CD14-positive monocyte (primary cell): ENCODE data around the gene CEP131. TPM values are rescaled to one million over a fixed set of nuclear protein-coding genes. Genes with fewer than 3 reads are reported as not detected.

Experiments
- DNase-seq, 3 donors: peaks; one replicate each; pipeline ENCODE4 v3.0.0-alpha.2; 2011 to 2022
- H2AFZ ChIP-seq: 2 replicates; pipeline ENCODE4 v1.6.0; 2012; ENCODE audit warnings: mild to moderate bottlenecking, low read depth, low read length, inconsistent platforms; ENCODE audit not compliant: insufficient read depth, poor library complexity, severe bottlenecking
- H3K27ac ChIP-seq, 2 donors: 1 replicate in 1 of 2; 2 replicates in 1 of 2; pipeline ENCODE4 v1.5.1; 2012 to 2013; ENCODE audit warnings: low read length in 2 of 2, control low read depth in 1 of 2, inconsistent platforms in 1 of 2, low read depth in 1 of 2, mild to moderate bottlenecking in 1 of 2
- H3K27me3 ChIP-seq, 2 donors: one replicate each; pipeline versions ENCODE4 v1.6.0 to v1.6.1; 2011 to 2013; ENCODE audit warnings: low read length in 2 of 2; ENCODE audit not compliant: control insufficient read depth in 2 of 2, insufficient read depth in 2 of 2
- H3K36me3 ChIP-seq, 2 donors: replicated peaks in 1 of 2; 1 replicate in 1 of 2; 2 replicates in 1 of 2; pipeline versions ENCODE4 v1.5.1 to v1.6.1; 2012 to 2013; ENCODE audit warnings: low read length in 2 of 2, control low read depth in 1 of 2, inconsistent platforms in 1 of 2, mild to moderate bottlenecking in 1 of 2; ENCODE audit not compliant: insufficient read depth in 2 of 2, control insufficient read depth in 1 of 2
- H3K4me1 ChIP-seq, 2 donors: 1 replicate in 1 of 2; 2 replicates in 1 of 2; pipeline versions ENCODE4 v1.5.1 to v1.6.1; 2012 to 2013; ENCODE audit warnings: low read length in 2 of 2, control low read depth in 1 of 2, inconsistent platforms in 1 of 2, mild to moderate bottlenecking in 1 of 2, moderate library complexity in 1 of 2; ENCODE audit not compliant: insufficient read depth in 2 of 2, control insufficient read depth in 1 of 2
- H3K4me2 ChIP-seq: replicated peaks from 2 replicates; pipeline ENCODE3; 2012; ENCODE audit warnings: low read length, moderate library complexity, mild to moderate bottlenecking; ENCODE audit not compliant: poor library complexity, severe bottlenecking; ENCODE audit errors: extremely low read depth
- H3K4me3 ChIP-seq, 3 experiments: fragments of 200-600 bp in 1 of 3; sonication (generic) in 1 of 3; replicated peaks in 1 of 3; 1 replicate in 2 of 3; 2 replicates in 1 of 3; pipeline ENCODE4 v1.5.1; 2011 to 2013; ENCODE audit warnings: low read length in 3 of 3, mild to moderate bottlenecking in 3 of 3, control low read depth in 2 of 3, low read depth in 2 of 3, inconsistent platforms in 1 of 3, moderate library complexity in 1 of 3
- H3K79me2 ChIP-seq: 2 replicates; pipeline ENCODE4 v1.6.0; 2012; ENCODE audit warnings: mild to moderate bottlenecking, control low read depth, inconsistent platforms, low read length, moderate library complexity; ENCODE audit not compliant: insufficient read depth
- H3K9ac ChIP-seq: 2 replicates; pipeline ENCODE4 v1.6.0; 2017; ENCODE audit warnings: low read length, mild to moderate bottlenecking; ENCODE audit not compliant: insufficient read depth, poor library complexity, severe bottlenecking
- H3K9me3 ChIP-seq, 2 donors: replicated peaks in 1 of 2; 1 replicate in 1 of 2; 2 replicates in 1 of 2; pipeline versions ENCODE4 v1.5.1 to v1.6.1; 2012 to 2013; ENCODE audit warnings: low read length in 2 of 2, control low read depth in 1 of 2; ENCODE audit not compliant: control insufficient read depth in 1 of 2, insufficient read depth in 1 of 2
- H4K20me1 ChIP-seq: 2 replicates; pipeline ENCODE4 v1.6.0; 2012; ENCODE audit warnings: mild to moderate bottlenecking, low read length, control low read depth, moderate library complexity; ENCODE audit not compliant: insufficient read depth
- H3K27ac Mint-ChIP-seq, 7 donors: one replicate each; pipeline ENCODE4 v1.8.0; 2020; ENCODE audit warnings: mild to moderate bottlenecking in 7 of 7, mixed read lengths in 7 of 7, moderate library complexity in 6 of 7, inconsistent platforms in 2 of 7
- H3K27me3 Mint-ChIP-seq, 3 donors: one replicate each; pipeline ENCODE4 v1.8.0; 2021 to 2022; ENCODE audit warnings: low read depth in 3 of 3, mild to moderate bottlenecking in 3 of 3, mixed read lengths in 3 of 3, moderate library complexity in 3 of 3, inconsistent platforms in 1 of 3
- H3K36me3 Mint-ChIP-seq, 2 donors: one replicate each; pipeline ENCODE4 v1.8.0; 2020; ENCODE audit warnings: mixed read lengths in 2 of 2, inconsistent platforms in 1 of 2, mild to moderate bottlenecking in 1 of 2
- H3K4me1 Mint-ChIP-seq: one replicate; pipeline ENCODE4 v1.8.0; 2020; ENCODE audit warnings: mild to moderate bottlenecking, mixed read lengths
- H3K4me3 Mint-ChIP-seq, 2 donors: one replicate each; pipeline ENCODE4 v1.8.0; 2020; ENCODE audit warnings: mild to moderate bottlenecking in 2 of 2, mixed read lengths in 2 of 2, moderate library complexity in 1 of 2
- H3K9me3 Mint-ChIP-seq, 7 donors: one replicate each; pipeline ENCODE4 v1.8.0; 2020 to 2022; ENCODE audit warnings: mixed read lengths in 7 of 7, mild to moderate bottlenecking in 6 of 7, moderate library complexity in 6 of 7, inconsistent platforms in 2 of 7
- WGBS: methylation state at CpG from one replicate; pipeline ENCODE4 v1.1.5; 2013; ENCODE audit warnings: missing lambda C conversion rate; ENCODE audit not compliant: insufficient coverage; 5-methylcytosine and 5-hydroxymethylcytosine counted together
- intact Hi-C, 2 donors: fragments of 100-400 bp; cut with micrococcal nuclease; formaldehyde crosslinking; loops; one replicate each; pipeline versions ENCODE4 v1.15.0 to v1.15.1; 2023
- polyA plus RNA-seq, 3 donors: library from polyadenylated mRNA; depleted of rRNA in 1 of 3; unstranded in 2 of 3; stranded (reverse) in 1 of 3; fragments of 300-500 nt in 2 of 3; fragments of >200 nt in 1 of 3; fragmentation: Illumina TruSeq in 2 of 3; gene quantifications; 1 replicate in 2 of 3; 2 replicates in 1 of 3; pipeline ENCODE4 v1.2.3, GENCODE V29; 2012 to 2021
- TF ChIP-seq, protein P1 (sequence below): fragments of 200-600 bp; IDR thresholded peaks from one replicate; pipeline ENCODE4 v1.8.0; 2022; ENCODE audit warnings: antibody characterized with exemption, mild to moderate bottlenecking

Gene CEP131
- polyA plus RNA-seq, 3 donors, result 0.69 to 9.7 (median 1.0) TPM

DNA sequence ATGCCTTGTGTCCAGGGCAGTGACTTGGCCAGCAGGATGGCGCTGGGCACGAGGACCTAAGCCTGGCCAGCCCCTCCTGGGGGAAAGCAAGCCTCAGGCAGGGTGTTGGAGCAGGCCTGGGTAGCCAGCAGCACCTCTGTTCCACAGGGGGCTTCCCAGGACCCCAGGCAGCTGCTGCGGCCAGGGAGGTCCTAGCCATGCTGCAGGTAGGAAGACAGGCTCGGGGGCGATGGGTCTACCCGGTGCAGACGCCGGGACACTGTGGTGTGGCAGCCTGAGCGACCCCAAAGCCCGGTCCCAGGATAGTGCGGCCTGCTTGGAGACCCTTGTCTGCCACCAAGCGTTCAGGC is 34.3 kb downstream of the CEP131 start:
- Histone ChIP-seq H3K27me3 (peaks cover 0 to 17% of the 10 kb centered on the region in 2 donors), H4K20me1 (no peaks in the 10 kb centered on the region), H3K9ac (no peak overlapping the region), H3K36me3 (peaks cover 0 to 3% of the 10 kb centered on the region in 2 donors), H2AFZ (no peak overlapping the region), H3K79me2 (no peaks in the 10 kb centered on the region), H3K4me3 (no peak overlapping the region), H3K4me2 (no peak overlapping the region), H3K4me1 (no peaks in the 10 kb centered on the region), H3K9me3 (peaks cover 0 to 3% of the 10 kb centered on the region in 2 donors), H3K27ac (no peak overlapping the region)
- Mint-ChIP-seq H3K36me3 (peaks cover 0 to 12% of the 10 kb centered on the region in 2 donors), H3K9me3 (peaks cover 0 to 6% (median 0%) of the 10 kb centered on the region in 7 donors), H3K4me1 (peaks cover 2% of the 10 kb centered on the region), H3K27ac (no peak overlapping the region), H3K27me3 (peaks cover 12 to 22% (median 14%) of the 10 kb centered on the region in 3 donors), H3K4me3 (no peak overlapping the region)
- 98% methylated on average over 12 of the region's 12 CpGs for WGBS
- TF ChIP-seq, protein P1, sequence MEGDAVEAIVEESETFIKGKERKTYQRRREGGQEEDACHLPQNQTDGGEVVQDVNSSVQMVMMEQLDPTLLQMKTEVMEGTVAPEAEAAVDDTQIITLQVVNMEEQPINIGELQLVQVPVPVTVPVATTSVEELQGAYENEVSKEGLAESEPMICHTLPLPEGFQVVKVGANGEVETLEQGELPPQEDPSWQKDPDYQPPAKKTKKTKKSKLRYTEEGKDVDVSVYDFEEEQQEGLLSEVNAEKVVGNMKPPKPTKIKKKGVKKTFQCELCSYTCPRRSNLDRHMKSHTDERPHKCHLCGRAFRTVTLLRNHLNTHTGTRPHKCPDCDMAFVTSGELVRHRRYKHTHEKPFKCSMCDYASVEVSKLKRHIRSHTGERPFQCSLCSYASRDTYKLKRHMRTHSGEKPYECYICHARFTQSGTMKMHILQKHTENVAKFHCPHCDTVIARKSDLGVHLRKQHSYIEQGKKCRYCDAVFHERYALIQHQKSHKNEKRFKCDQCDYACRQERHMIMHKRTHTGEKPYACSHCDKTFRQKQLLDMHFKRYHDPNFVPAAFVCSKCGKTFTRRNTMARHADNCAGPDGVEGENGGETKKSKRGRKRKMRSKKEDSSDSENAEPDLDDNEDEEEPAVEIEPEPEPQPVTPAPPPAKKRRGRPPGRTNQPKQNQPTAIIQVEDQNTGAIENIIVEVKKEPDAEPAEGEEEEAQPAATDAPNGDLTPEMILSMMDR, result no peak
- intact Hi-C loops, result loop anchor here in 1 of 2 donors (5.0 kb wide), 1 partner anchor 46 kb away; no protein-coding TSS in a partner anchor
- DNase-seq, result no peak

DNA sequence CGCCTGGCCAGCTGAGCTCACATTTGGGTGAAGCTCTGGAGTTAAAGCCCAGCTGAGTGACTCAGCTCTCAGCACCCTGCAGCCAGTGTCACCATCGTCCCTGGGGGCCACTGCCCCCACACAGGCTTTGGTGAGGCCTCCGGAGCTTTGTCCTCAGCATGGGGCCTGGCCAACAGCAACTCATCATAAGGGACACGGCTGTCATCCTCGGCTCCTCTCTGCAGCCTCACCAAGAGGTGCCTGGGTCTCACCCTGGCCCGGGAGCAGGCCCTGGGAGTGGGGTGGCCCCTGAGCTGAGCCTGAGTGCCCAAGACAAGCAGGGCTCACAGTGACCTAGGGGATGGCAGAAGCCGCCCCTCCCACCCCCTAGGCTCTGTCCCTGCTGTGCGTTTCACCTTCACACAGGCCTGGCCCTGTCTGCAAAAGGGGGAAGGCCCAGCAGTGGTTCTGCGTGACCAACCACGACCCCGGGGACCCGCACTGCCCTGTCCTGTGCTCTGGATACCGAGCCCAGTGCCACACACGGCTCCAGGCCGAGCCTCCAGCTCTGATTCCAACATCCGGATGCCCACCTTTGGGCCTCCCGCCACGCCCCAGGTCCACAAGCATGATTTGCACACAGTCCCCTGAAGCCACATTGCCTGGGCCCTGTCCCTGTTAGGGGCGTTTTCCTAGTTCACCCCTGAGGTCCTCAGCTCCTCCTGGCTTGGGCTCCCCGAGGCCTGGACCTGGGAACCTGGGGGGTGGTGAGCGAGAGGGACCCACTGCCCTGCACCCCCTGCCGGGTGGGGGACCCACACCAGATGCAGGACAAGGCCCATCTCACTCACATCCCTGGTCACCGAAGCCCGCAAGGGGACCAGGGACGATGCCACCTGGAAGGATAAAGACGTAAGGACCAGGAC is 34.9 kb downstream of the CEP131 start:
- Histone ChIP-seq H3K27me3 (peaks cover 0 to 20% of the 10 kb centered on the region in 2 donors), H3K4me2 (no peak overlapping the region), H3K9me3 (peaks cover 0 to 3% of the 10 kb centered on the region in 2 donors), H3K27ac (no peak overlapping the region), H3K4me1 (no peaks in the 10 kb centered on the region), H2AFZ (no peak overlapping the region), H3K9ac (no peak overlapping the region), H3K79me2 (no peaks in the 10 kb centered on the region), H3K4me3 (no peak overlapping the region), H4K20me1 (no peaks in the 10 kb centered on the region), H3K36me3 (no peaks in the 10 kb centered on the region)
- WGBS, result 93% methylated on average over 22 of the region's 26 CpGs
- peaks cover 0 to 7% (median 0%) of the 10 kb centered on the region in 7 donors for H3K9me3 Mint-ChIP-seq
- H3K27me3 Mint-ChIP-seq, result peaks cover 13 to 26% (median 17%) of the 10 kb centered on the region in 3 donors
- peaks cover 2% of the 10 kb centered on the region for H3K4me1 Mint-ChIP-seq
- intact Hi-C loops, result loop anchor here in 1 of 2 donors (5.0 kb wide), 1 partner anchor 46 kb away; no protein-coding TSS in a partner anchor
- no peak overlapping the region for H3K4me3 Mint-ChIP-seq
- H3K36me3 Mint-ChIP-seq, result peaks cover 0 to 11% of the 10 kb centered on the region in 2 donors
- DNase-seq, result no peak
- TF ChIP-seq, protein P1, result no peak
- peak overlapping the region in 1 of 7 donors; percentile 13 for H3K27ac Mint-ChIP-seq
